ENCODE data around the gene LGALS7B. TPM values are rescaled to one million over a fixed set of nuclear protein-coding genes. Genes with fewer than 3 reads are reported as not detected.
"Not testable (repeated sequence)": the region's sequence is repeated elsewhere in the genome, so short reads cannot be mapped to it uniquely, and the experiment has no call there.

LGALS7B gene
- total RNA-seq, 1 experiment from 2014 or later = not detected

- Histone ChIP-seq H3K4me1 (ENCODE audit: low read length) (peaks cover 3% of the 10 kb centered on the region; the same call in 1 of the 2 replicates), H3K9ac (ENCODE audit: low read length) (no peak overlapping the region), H3K27me3 (ENCODE audit: low read length) (no peaks in the 10 kb centered on the region), H4K20me1 (ENCODE audit: insufficient read depth, low read depth, low read length) (no peaks in the 10 kb centered on the region), H3K9me2 (replicated peaks; ENCODE audit: insufficient read depth, low read length) (no peaks in the 10 kb centered on the region), H3K4me3 (ENCODE audit: low read length) (no peak overlapping the region), H3K36me3 (ENCODE audit: insufficient read depth, low read length) (no peaks in the 10 kb centered on the region), H3K27ac (ENCODE audit: low read length) (no peak overlapping the region), H3K9me3 (ENCODE audit: low read length) (no peaks in the 10 kb centered on the region), H2AFZ (ENCODE audit: low read length) (no peak overlapping the region), H3K4me2 (ENCODE audit: low read depth, low read length, poor library complexity, severe bottlenecking) (no peak overlapping the region), H3K79me2 (ENCODE audit: low read length) (no peaks in the 10 kb centered on the region)
- DNase-seq = no peak
These were observed 7.2 kb downstream of the LGALS7B start for GRCh38 chr19:38796154-38796553.

GRCh38 chr19:38797781-38798180 is 8.8 kb downstream of the LGALS7B start:
- not testable (repeated sequence) for H3K9me2 ChIP-seq (replicated peaks; ENCODE audit: insufficient read depth, low read length); H3K4me2 ChIP-seq (ENCODE audit: low read depth, low read length, poor library complexity, severe bottlenecking); H2AFZ ChIP-seq (ENCODE audit: low read length); H4K20me1 ChIP-seq (ENCODE audit: insufficient read depth, low read depth, low read length); H3K4me3 ChIP-seq (ENCODE audit: low read length); H3K4me1 ChIP-seq (ENCODE audit: low read length); H3K9ac ChIP-seq (ENCODE audit: low read length); H3K36me3 ChIP-seq (ENCODE audit: insufficient read depth, low read length); H3K27ac ChIP-seq (ENCODE audit: low read length); H3K79me2 ChIP-seq (ENCODE audit: low read length); H3K9me3 ChIP-seq (ENCODE audit: low read length); H3K27me3 ChIP-seq (ENCODE audit: low read length); DNase-seq

GRCh38 chr19:38799104-38799503 is 10.1 kb downstream of the LGALS7B start:
- H3K27me3 ChIP-seq (ENCODE audit: low read length) = no peaks in the 10 kb centered on the region
- no peaks in the 10 kb centered on the region for H3K79me2 ChIP-seq (ENCODE audit: low read length)
- no peak overlapping the region for H3K27ac ChIP-seq (ENCODE audit: low read length)
- no peak overlapping the region for H3K9ac ChIP-seq (ENCODE audit: low read length)
- H3K4me2 ChIP-seq (ENCODE audit: low read depth, low read length, poor library complexity, severe bottlenecking) = no peak overlapping the region
- H3K36me3 ChIP-seq (ENCODE audit: insufficient read depth, low read length) = no peaks in the 10 kb centered on the region
- H4K20me1 ChIP-seq (ENCODE audit: insufficient read depth, low read depth, low read length) = no peaks in the 10 kb centered on the region
- H3K4me3 ChIP-seq (ENCODE audit: low read length) = no peak overlapping the region
- H3K9me3 ChIP-seq (ENCODE audit: low read length) = no peaks in the 10 kb centered on the region
- DNase-seq = no peak
- H3K4me1 ChIP-seq (ENCODE audit: low read length) = peaks cover 3% of the 10 kb centered on the region; the same call in 1 of the 2 replicates
- H3K9me2 ChIP-seq (replicated peaks; ENCODE audit: insufficient read depth, low read length) = no peaks in the 10 kb centered on the region
- H2AFZ ChIP-seq (ENCODE audit: low read length) = no peak overlapping the region

GRCh38 chr19:38800577-38801347 is 11.8 kb downstream of the LGALS7B start:
- Histone ChIP-seq H3K27ac (ENCODE audit: low read length) (no peak overlapping the region), H3K79me2 (ENCODE audit: low read length) (no peaks in the 10 kb centered on the region), H3K36me3 (ENCODE audit: insufficient read depth, low read length) (no peaks in the 10 kb centered on the region), H2AFZ (ENCODE audit: low read length) (no peak overlapping the region), H4K20me1 (ENCODE audit: insufficient read depth, low read depth, low read length) (no peaks in the 10 kb centered on the region), H3K27me3 (ENCODE audit: low read length) (no peaks in the 10 kb centered on the region), H3K9me3 (ENCODE audit: low read length) (no peaks in the 10 kb centered on the region), H3K4me3 (ENCODE audit: low read length) (no peak overlapping the region), H3K9me2 (replicated peaks; ENCODE audit: insufficient read depth, low read length) (no peaks in the 10 kb centered on the region), H3K4me1 (ENCODE audit: low read length) (peaks cover 2% of the 10 kb centered on the region; the same call in 1 of the 2 replicates), H3K4me2 (ENCODE audit: low read depth, low read length, poor library complexity, severe bottlenecking) (no peak overlapping the region), H3K9ac (ENCODE audit: low read length) (no peak overlapping the region)
- DNase-seq = no peak

GRCh38 chr19:38801359-38802095 is 12.5 kb downstream of the LGALS7B start:
- no peak overlapping the region for H3K4me3 ChIP-seq (ENCODE audit: low read length)
- H3K27me3 ChIP-seq (ENCODE audit: low read length) = no peaks in the 10 kb centered on the region
- no peak overlapping the region for H3K4me2 ChIP-seq (ENCODE audit: low read depth, low read length, poor library complexity, severe bottlenecking)
- no peaks in the 10 kb centered on the region for H3K9me2 ChIP-seq (replicated peaks; ENCODE audit: insufficient read depth, low read length)
- no peaks in the 10 kb centered on the region for H4K20me1 ChIP-seq (ENCODE audit: insufficient read depth, low read depth, low read length)
- no peaks in the 10 kb centered on the region for H3K36me3 ChIP-seq (ENCODE audit: insufficient read depth, low read length)
- DNase-seq = no peak
- no peaks in the 10 kb centered on the region for H3K9me3 ChIP-seq (ENCODE audit: low read length)
- H3K79me2 ChIP-seq (ENCODE audit: low read length) = no peaks in the 10 kb centered on the region
- H3K27ac ChIP-seq (ENCODE audit: low read length) = no peak overlapping the region
- H3K4me1 ChIP-seq (ENCODE audit: low read length) = no peaks in the 10 kb centered on the region
- H2AFZ ChIP-seq (ENCODE audit: low read length) = no peak overlapping the region
- no peak overlapping the region for H3K9ac ChIP-seq (ENCODE audit: low read length)

- no peaks in the 10 kb centered on the region for H3K36me3 ChIP-seq (ENCODE audit: insufficient read depth, low read length)
- H4K20me1 ChIP-seq (ENCODE audit: insufficient read depth, low read depth, low read length) = no peaks in the 10 kb centered on the region
- H3K27me3 ChIP-seq (ENCODE audit: low read length) = no peaks in the 10 kb centered on the region
- no peak overlapping the region for H3K9ac ChIP-seq (ENCODE audit: low read length)
- DNase-seq = no peak
- no peaks in the 10 kb centered on the region for H3K79me2 ChIP-seq (ENCODE audit: low read length)
- no peaks in the 10 kb centered on the region for H3K9me2 ChIP-seq (replicated peaks; ENCODE audit: insufficient read depth, low read length)
- H3K4me1 ChIP-seq (ENCODE audit: low read length) = no peaks in the 10 kb centered on the region
- no peaks in the 10 kb centered on the region for H3K9me3 ChIP-seq (ENCODE audit: low read length)
- no peak overlapping the region for H3K4me3 ChIP-seq (ENCODE audit: low read length)
- no peak overlapping the region for H3K4me2 ChIP-seq (ENCODE audit: low read depth, low read length, poor library complexity, severe bottlenecking)
- no peak overlapping the region for H2AFZ ChIP-seq (ENCODE audit: low read length)
- no peak overlapping the region for H3K27ac ChIP-seq (ENCODE audit: low read length)
These were observed 14.5 kb downstream of the LGALS7B start for GRCh38 chr19:38803543-38803942.

- H3K9me3 ChIP-seq (ENCODE audit: low read length) = no peaks in the 10 kb centered on the region
- no peaks in the 10 kb centered on the region for H3K9me2 ChIP-seq (replicated peaks; ENCODE audit: insufficient read depth, low read length)
- no peak overlapping the region for H2AFZ ChIP-seq (ENCODE audit: low read length)
- no peak overlapping the region for H3K27ac ChIP-seq (ENCODE audit: low read length)
- no peak for DNase-seq
- no peak overlapping the region for H3K9ac ChIP-seq (ENCODE audit: low read length)
- H3K4me1 ChIP-seq (ENCODE audit: low read length) = no peaks in the 10 kb centered on the region
- no peak overlapping the region for H3K4me2 ChIP-seq (ENCODE audit: low read depth, low read length, poor library complexity, severe bottlenecking)
- H3K36me3 ChIP-seq (ENCODE audit: insufficient read depth, low read length) = no peaks in the 10 kb centered on the region
- no peaks in the 10 kb centered on the region for H3K27me3 ChIP-seq (ENCODE audit: low read length)
- H3K4me3 ChIP-seq (ENCODE audit: low read length) = no peak overlapping the region
- no peaks in the 10 kb centered on the region for H3K79me2 ChIP-seq (ENCODE audit: low read length)
- no peaks in the 10 kb centered on the region for H4K20me1 ChIP-seq (ENCODE audit: insufficient read depth, low read depth, low read length)
These were observed 16.2 kb downstream of the LGALS7B start for GRCh38 chr19:38805180-38805579.

- no peaks in the 10 kb centered on the region for H3K27me3 ChIP-seq (ENCODE audit: low read length)
- H3K9me2 ChIP-seq (replicated peaks; ENCODE audit: insufficient read depth, low read length) = no peaks in the 10 kb centered on the region
- H3K9me3 ChIP-seq (ENCODE audit: low read length) = no peaks in the 10 kb centered on the region
- no peaks in the 10 kb centered on the region for H3K79me2 ChIP-seq (ENCODE audit: low read length)
- H3K27ac ChIP-seq (ENCODE audit: low read length) = no peak overlapping the region
- H2AFZ ChIP-seq (ENCODE audit: low read length) = no peak overlapping the region
- no peak overlapping the region for H3K4me2 ChIP-seq (ENCODE audit: low read depth, low read length, poor library complexity, severe bottlenecking)
- H3K4me3 ChIP-seq (ENCODE audit: low read length) = no peak overlapping the region
- no peaks in the 10 kb centered on the region for H4K20me1 ChIP-seq (ENCODE audit: insufficient read depth, low read depth, low read length)
- H3K9ac ChIP-seq (ENCODE audit: low read length) = no peak overlapping the region
- DNase-seq = no peak
- no peaks in the 10 kb centered on the region for H3K36me3 ChIP-seq (ENCODE audit: insufficient read depth, low read length)
- H3K4me1 ChIP-seq (ENCODE audit: low read length) = no peaks in the 10 kb centered on the region
These were observed 17.4 kb downstream of the LGALS7B start for GRCh38 chr19:38806371-38806770.
